ENCODE data around the gene ESPNL.

ESPNL gene

GRCh38 chr2:238142382-238143205, 42.5 kb downstream of the ESPNL start:
- H3K27ac ChIP-seq (ENCODE audit: low read length): no peak overlapping the region

GRCh38 chr2:238143239-238143951, 43.3 kb downstream of the ESPNL start:
- Histone ChIP-seq H2AFZ (ENCODE audit: low read length) (no peak overlapping the region), H4K20me1 (ENCODE audit: insufficient read depth, low read length) (no peaks in the 10 kb centered on the region), H3K27me3 (replicated peaks; ENCODE audit: insufficient read depth, low read length) (no peaks in the 10 kb centered on the region), H3K36me3 (replicated peaks; ENCODE audit: insufficient read depth, low read length) (no peaks in the 10 kb centered on the region), H3K4me1 (ENCODE audit: low read length) (no peaks in the 10 kb centered on the region), H3K9me2 (replicated peaks; ENCODE audit: insufficient read depth, low read length) (no peaks in the 10 kb centered on the region), H3K4me2 (ENCODE audit: low read depth, low read length) (no peak overlapping the region), H3K9ac (ENCODE audit: low read length) (no peak overlapping the region), H3K79me2 (ENCODE audit: low read length) (no peaks in the 10 kb centered on the region), H3K4me3 (ENCODE audit: low read length) (no peak overlapping the region), H3K9me3 (replicated peaks; ENCODE audit: insufficient read depth, low read length) (no peaks in the 10 kb centered on the region), H3F3A (ENCODE audit: insufficient read depth, low read length) (no peaks in the 10 kb centered on the region), H3K27ac (ENCODE audit: low read length) (no peak overlapping the region)
- TF ChIP-seq CTCF (IDR thresholded peaks at IDR 0.05; ENCODE audit: low read length) (no peak), EZH2phosphoT487 (IDR thresholded peaks at IDR 0.05; ENCODE audit: low read length) (no peak), EZH2 (optimal IDR thresholded peaks at IDR 0.05; ENCODE audit: low read depth, low read length) (no peak)
- DNase-seq: no peak

More at GRCh38 chr2:238142382-238143205, 42.5 kb downstream of the ESPNL start:
- Histone ChIP-seq H3K36me3 (replicated peaks; ENCODE audit: insufficient read depth, low read length) (no peaks in the 10 kb centered on the region), H2AFZ (ENCODE audit: low read length) (no peak overlapping the region), H3K4me2 (ENCODE audit: low read depth, low read length) (no peak overlapping the region), H3K4me1 (ENCODE audit: low read length) (no peaks in the 10 kb centered on the region), H3K9me2 (replicated peaks; ENCODE audit: insufficient read depth, low read length) (no peaks in the 10 kb centered on the region), H3K27me3 (replicated peaks; ENCODE audit: insufficient read depth, low read length) (no peaks in the 10 kb centered on the region), H3K79me2 (ENCODE audit: low read length) (no peaks in the 10 kb centered on the region), H3K9ac (ENCODE audit: low read length) (no peak overlapping the region), H3F3A (ENCODE audit: insufficient read depth, low read length) (no peaks in the 10 kb centered on the region), H3K4me3 (ENCODE audit: low read length) (no peak overlapping the region), H3K9me3 (replicated peaks; ENCODE audit: insufficient read depth, low read length) (no peaks in the 10 kb centered on the region), H4K20me1 (ENCODE audit: insufficient read depth, low read length) (no peaks in the 10 kb centered on the region)
- TF ChIP-seq CTCF (IDR thresholded peaks at IDR 0.05; ENCODE audit: low read length): no peak
- TF ChIP-seq EZH2 (optimal IDR thresholded peaks at IDR 0.05; ENCODE audit: low read depth, low read length): no peak
- TF ChIP-seq EZH2phosphoT487 (IDR thresholded peaks at IDR 0.05; ENCODE audit: low read length): no peak
- no peak for DNase-seq

- H3K4me1 ChIP-seq (ENCODE audit: low read length): no peaks in the 10 kb centered on the region
- no peaks in the 10 kb centered on the region for H3F3A ChIP-seq (ENCODE audit: insufficient read depth, low read length)
- no peak overlapping the region for H3K9ac ChIP-seq (ENCODE audit: low read length)
- no peaks in the 10 kb centered on the region for H3K9me2 ChIP-seq (replicated peaks; ENCODE audit: insufficient read depth, low read length)
- H2AFZ ChIP-seq (ENCODE audit: low read length): no peak overlapping the region
- H3K4me2 ChIP-seq (ENCODE audit: low read depth, low read length): no peak overlapping the region
- H3K79me2 ChIP-seq (ENCODE audit: low read length): no peaks in the 10 kb centered on the region
- DNase-seq: no peak
- H4K20me1 ChIP-seq (ENCODE audit: insufficient read depth, low read length): no peaks in the 10 kb centered on the region
- H3K9me3 ChIP-seq (replicated peaks; ENCODE audit: insufficient read depth, low read length): no peaks in the 10 kb centered on the region
- TF ChIP-seq CTCF (IDR thresholded peaks at IDR 0.05; ENCODE audit: low read length) (no peak), EZH2phosphoT487 (IDR thresholded peaks at IDR 0.05; ENCODE audit: low read length) (no peak), EZH2 (optimal IDR thresholded peaks at IDR 0.05; ENCODE audit: low read depth, low read length) (no peak)
- H3K27ac ChIP-seq (ENCODE audit: low read length): no peak overlapping the region
- no peaks in the 10 kb centered on the region for H3K36me3 ChIP-seq (replicated peaks; ENCODE audit: insufficient read depth, low read length)
- H3K4me3 ChIP-seq (ENCODE audit: low read length): no peak overlapping the region
- H3K27me3 ChIP-seq (replicated peaks; ENCODE audit: insufficient read depth, low read length): no peaks in the 10 kb centered on the region
These were observed 44.1 kb downstream of the ESPNL start for GRCh38 chr2:238144262-238144661.
